SK-N-SH (cell line): Measurements from ENCODE around the gene LRSAM1.

Experiments used
- EP300 ChIP-seq, 2 experiments: IDR thresholded peaks; 2 replicates each; pipeline versions ENCODE4 v1.4.0 to v1.6.1; 2012; ENCODE audit warnings: borderline replicate concordance in 1 of 2, low read depth in 1 of 2, low read length in 1 of 2
- FOXJ3 ChIP-seq: sonication (generic); formaldehyde crosslinking; IDR thresholded peaks from 2 replicates; pipeline ENCODE4 v1.5.1; 2020; ENCODE audit warnings: mild to moderate bottlenecking, missing genetic modification reagents
- MEF2A ChIP-seq: IDR thresholded peaks from 2 replicates; pipeline ENCODE4 v1.4.0; 2012; ENCODE audit warnings: low read depth, borderline replicate concordance
- MXI1 ChIP-seq: IDR thresholded peaks from 2 replicates; pipeline ENCODE4 v1.6.1; 2012; ENCODE audit warnings: mild to moderate bottlenecking, low read depth, low read length, improper control_type of control experiment
- POLR2AphosphoS5 ChIP-seq: IDR thresholded peaks from 2 replicates; pipeline ENCODE4 v1.6.1; 2012; ENCODE audit warnings: low read depth, low read length
- RAD21 ChIP-seq: IDR thresholded peaks from 2 replicates; pipeline ENCODE4 v1.6.1; 2012; ENCODE audit warnings: mild to moderate bottlenecking, low read length
- RCOR1 ChIP-seq: fragments of 150-350 bp; IDR thresholded peaks from 2 replicates; pipeline ENCODE4 v1.6.1; 2017; ENCODE audit warnings: antibody characterized with exemption, low read length
- RFX5 ChIP-seq: IDR thresholded peaks from 2 replicates; pipeline ENCODE4 v1.6.1; 2012; ENCODE audit warnings: mild to moderate bottlenecking, improper control_type of control experiment, low read length
- TAF1 ChIP-seq: IDR thresholded peaks from 2 replicates; pipeline ENCODE4 v1.6.1; 2012; ENCODE audit warnings: low read depth, mild to moderate bottlenecking, low read length, moderate library complexity, borderline replicate concordance
- YY1 ChIP-seq: IDR thresholded peaks from 2 replicates; pipeline ENCODE4 v1.4.0; 2012; ENCODE audit warnings: low read depth, mild to moderate bottlenecking
- TF ChIP-seq, protein P1 (sequence below): fragments of 200-600 bp; sonication (generic); IDR thresholded peaks from 2 replicates; pipeline ENCODE4 v1.6.1; 2017; ENCODE audit warnings: antibody characterized with exemption, mild to moderate bottlenecking, moderate library complexity
- TF ChIP-seq, protein P2 (sequence below): IDR thresholded peaks from 2 replicates; pipeline ENCODE4 v1.4.0; 2012; ENCODE audit warnings: low read depth
- TF ChIP-seq, protein P3 (sequence below): IDR thresholded peaks from 2 replicates; pipeline ENCODE4 v1.6.1; 2012; ENCODE audit warnings: mild to moderate bottlenecking, low read depth, low read length, moderate library complexity
- TF ChIP-seq, protein P4 (sequence below): IDR thresholded peaks from 2 replicates; pipeline ENCODE4 v1.4.0; 2012; ENCODE audit warnings: low read depth, borderline replicate concordance

GRCh38 chr9:127415141-127415540 lies 36.2 kb upstream of the LRSAM1 start:
- TF ChIP-seq, protein P1, sequence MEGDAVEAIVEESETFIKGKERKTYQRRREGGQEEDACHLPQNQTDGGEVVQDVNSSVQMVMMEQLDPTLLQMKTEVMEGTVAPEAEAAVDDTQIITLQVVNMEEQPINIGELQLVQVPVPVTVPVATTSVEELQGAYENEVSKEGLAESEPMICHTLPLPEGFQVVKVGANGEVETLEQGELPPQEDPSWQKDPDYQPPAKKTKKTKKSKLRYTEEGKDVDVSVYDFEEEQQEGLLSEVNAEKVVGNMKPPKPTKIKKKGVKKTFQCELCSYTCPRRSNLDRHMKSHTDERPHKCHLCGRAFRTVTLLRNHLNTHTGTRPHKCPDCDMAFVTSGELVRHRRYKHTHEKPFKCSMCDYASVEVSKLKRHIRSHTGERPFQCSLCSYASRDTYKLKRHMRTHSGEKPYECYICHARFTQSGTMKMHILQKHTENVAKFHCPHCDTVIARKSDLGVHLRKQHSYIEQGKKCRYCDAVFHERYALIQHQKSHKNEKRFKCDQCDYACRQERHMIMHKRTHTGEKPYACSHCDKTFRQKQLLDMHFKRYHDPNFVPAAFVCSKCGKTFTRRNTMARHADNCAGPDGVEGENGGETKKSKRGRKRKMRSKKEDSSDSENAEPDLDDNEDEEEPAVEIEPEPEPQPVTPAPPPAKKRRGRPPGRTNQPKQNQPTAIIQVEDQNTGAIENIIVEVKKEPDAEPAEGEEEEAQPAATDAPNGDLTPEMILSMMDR = no peak
- TF ChIP-seq RAD21 (no peak), POLR2AphosphoS5 (no peak), MXI1 (no peak), MEF2A (no peak), RCOR1 (no peak), RFX5 (no peak), YY1 (no peak), TAF1 (no peak), EP300 (IDR thresholded peaks at IDR 0.05; ENCODE audit: borderline replicate concordance in 1 of 2, low read depth in 1 of 2, low read length in 1 of 2) (no peak), FOXJ3 (CRISPR knock-in tag) (no peak)
- TF ChIP-seq, protein P2, sequence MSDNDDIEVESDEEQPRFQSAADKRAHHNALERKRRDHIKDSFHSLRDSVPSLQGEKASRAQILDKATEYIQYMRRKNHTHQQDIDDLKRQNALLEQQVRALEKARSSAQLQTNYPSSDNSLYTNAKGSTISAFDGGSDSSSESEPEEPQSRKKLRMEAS = no peak
- TF ChIP-seq, protein P3, sequence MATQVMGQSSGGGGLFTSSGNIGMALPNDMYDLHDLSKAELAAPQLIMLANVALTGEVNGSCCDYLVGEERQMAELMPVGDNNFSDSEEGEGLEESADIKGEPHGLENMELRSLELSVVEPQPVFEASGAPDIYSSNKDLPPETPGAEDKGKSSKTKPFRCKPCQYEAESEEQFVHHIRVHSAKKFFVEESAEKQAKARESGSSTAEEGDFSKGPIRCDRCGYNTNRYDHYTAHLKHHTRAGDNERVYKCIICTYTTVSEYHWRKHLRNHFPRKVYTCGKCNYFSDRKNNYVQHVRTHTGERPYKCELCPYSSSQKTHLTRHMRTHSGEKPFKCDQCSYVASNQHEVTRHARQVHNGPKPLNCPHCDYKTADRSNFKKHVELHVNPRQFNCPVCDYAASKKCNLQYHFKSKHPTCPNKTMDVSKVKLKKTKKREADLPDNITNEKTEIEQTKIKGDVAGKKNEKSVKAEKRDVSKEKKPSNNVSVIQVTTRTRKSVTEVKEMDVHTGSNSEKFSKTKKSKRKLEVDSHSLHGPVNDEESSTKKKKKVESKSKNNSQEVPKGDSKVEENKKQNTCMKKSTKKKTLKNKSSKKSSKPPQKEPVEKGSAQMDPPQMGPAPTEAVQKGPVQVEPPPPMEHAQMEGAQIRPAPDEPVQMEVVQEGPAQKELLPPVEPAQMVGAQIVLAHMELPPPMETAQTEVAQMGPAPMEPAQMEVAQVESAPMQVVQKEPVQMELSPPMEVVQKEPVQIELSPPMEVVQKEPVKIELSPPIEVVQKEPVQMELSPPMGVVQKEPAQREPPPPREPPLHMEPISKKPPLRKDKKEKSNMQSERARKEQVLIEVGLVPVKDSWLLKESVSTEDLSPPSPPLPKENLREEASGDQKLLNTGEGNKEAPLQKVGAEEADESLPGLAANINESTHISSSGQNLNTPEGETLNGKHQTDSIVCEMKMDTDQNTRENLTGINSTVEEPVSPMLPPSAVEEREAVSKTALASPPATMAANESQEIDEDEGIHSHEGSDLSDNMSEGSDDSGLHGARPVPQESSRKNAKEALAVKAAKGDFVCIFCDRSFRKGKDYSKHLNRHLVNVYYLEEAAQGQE = no peak
- TF ChIP-seq, protein P4, sequence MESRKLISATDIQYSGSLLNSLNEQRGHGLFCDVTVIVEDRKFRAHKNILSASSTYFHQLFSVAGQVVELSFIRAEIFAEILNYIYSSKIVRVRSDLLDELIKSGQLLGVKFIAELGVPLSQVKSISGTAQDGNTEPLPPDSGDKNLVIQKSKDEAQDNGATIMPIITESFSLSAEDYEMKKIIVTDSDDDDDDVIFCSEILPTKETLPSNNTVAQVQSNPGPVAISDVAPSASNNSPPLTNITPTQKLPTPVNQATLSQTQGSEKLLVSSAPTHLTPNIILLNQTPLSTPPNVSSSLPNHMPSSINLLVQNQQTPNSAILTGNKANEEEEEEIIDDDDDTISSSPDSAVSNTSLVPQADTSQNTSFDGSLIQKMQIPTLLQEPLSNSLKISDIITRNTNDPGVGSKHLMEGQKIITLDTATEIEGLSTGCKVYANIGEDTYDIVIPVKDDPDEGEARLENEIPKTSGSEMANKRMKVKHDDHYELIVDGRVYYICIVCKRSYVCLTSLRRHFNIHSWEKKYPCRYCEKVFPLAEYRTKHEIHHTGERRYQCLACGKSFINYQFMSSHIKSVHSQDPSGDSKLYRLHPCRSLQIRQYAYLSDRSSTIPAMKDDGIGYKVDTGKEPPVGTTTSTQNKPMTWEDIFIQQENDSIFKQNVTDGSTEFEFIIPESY = no peak
